GM12878 (cell line): ENCODE measurements around the gene PLB1. TPM values are rescaled to one million over a fixed set of nuclear protein-coding genes. Genes with fewer than 3 reads are reported as not detected.

Experiments used
- ATAC-seq: fragments of 200-7000 bp; cut with Tn5 transposase; 3 replicates; pipeline ENCODE4 v1.9.1; 2020; ENCODE audit warnings: mild to moderate bottlenecking, moderate library complexity
- BruUV-seq: library from RNA; stranded (reverse); fragments of 400-500 nt; replicated peaks from 2 replicates; lab custom pipeline; 2021; lab: Mats Ljungman, UMichigan
- CTCF ChIA-PET: fragments of 300-600 bp; sonication (Branson Sonifier 250); formaldehyde crosslinking; extraction: SDS; loops from one replicate; lab custom pipeline; 2021; ENCODE audit warnings: inconsistent platforms; lab: Yijun Ruan, JAX
- POLR2A ChIA-PET: fragments of 350-600 bp; formaldehyde crosslinking; extraction: SDS; loops from one replicate; lab custom pipeline; 2021; ENCODE audit warnings: inconsistent platforms; lab: Charles Lee
- RAD21 ChIA-PET: fragments of 300-600 bp; sonication (Branson Sonifier 250); formaldehyde crosslinking; loops from one replicate; lab custom pipeline; 2023; ENCODE audit warnings: antibody characterized with exemption; ENCODE audit not compliant: unreplicated experiment; lab: Charles Lee
- SMC1A ChIA-PET: fragments of 300-600 bp; sonication (Branson Sonifier 250); formaldehyde crosslinking; loops from one replicate; lab custom pipeline; 2023; ENCODE audit not compliant: unreplicated experiment, uncharacterized antibody; lab: Charles Lee
- DNase-seq: peaks from one replicate; pipeline ENCODE4 v3.0.0-alpha.2; 2011; ENCODE audit warnings: low read depth, low spot score
- FAIRE-seq: peaks from 3 replicates; lab custom pipeline; 2011; peaks lifted over from hg19 to GRCh38; lab: Jason Lieb, UNC
- H2AFZ ChIP-seq: 2 replicates; pipeline ENCODE4 v1.6.0; 2011; ENCODE audit warnings: low read depth, low read length, control low read depth; ENCODE audit not compliant: control insufficient read depth
- H3K27ac ChIP-seq: 2 replicates; pipeline ENCODE4 v1.5.1; 2011; ENCODE audit warnings: control low read depth; ENCODE audit not compliant: control insufficient read depth, insufficient read depth
- H3K27me3 ChIP-seq, 2 experiments: replicated peaks in 1 of 2; 2 replicates each; pipeline versions ENCODE4 v1.6.0 to v1.6.1; 2011; ENCODE audit warnings: low read length in 1 of 2; ENCODE audit not compliant: control insufficient read depth in 2 of 2, insufficient read depth in 2 of 2
- H3K36me3 ChIP-seq, 2 experiments: 2 replicates each; pipeline ENCODE4 v1.5.1; 2011; ENCODE audit warnings: low read length in 1 of 2; ENCODE audit not compliant: control insufficient read depth in 2 of 2, insufficient read depth in 2 of 2
- H3K4me1 ChIP-seq: 2 replicates; pipeline ENCODE4 v1.6.1; 2011; ENCODE audit warnings: mild to moderate bottlenecking, low read length, moderate library complexity, mixed read lengths; ENCODE audit not compliant: control insufficient read depth, insufficient read depth
- H3K4me2 ChIP-seq: 2 replicates; pipeline ENCODE4 v1.6.0; 2011; ENCODE audit warnings: control low read depth; ENCODE audit not compliant: control insufficient read depth, insufficient read depth
- H3K4me3 ChIP-seq: fragments of 200-600 bp; sonication (generic); 2 replicates; pipeline ENCODE4 v1.5.1; 2016
- H3K79me2 ChIP-seq: 2 replicates; pipeline ENCODE4 v1.6.0; 2011; ENCODE audit warnings: low read length; ENCODE audit not compliant: control insufficient read depth, insufficient read depth
- H3K9ac ChIP-seq: 2 replicates; pipeline ENCODE4 v1.8.0; 2011; ENCODE audit warnings: low read length, control low read depth, mixed read lengths; ENCODE audit not compliant: control insufficient read depth, insufficient read depth
- H3K9me3 ChIP-seq: replicated peaks from 3 replicates; pipeline ENCODE4 v1.5.1; 2011; ENCODE audit warnings: mild to moderate bottlenecking, low read length; ENCODE audit not compliant: control insufficient read depth, insufficient read depth
- H4K20me1 ChIP-seq: 2 replicates; pipeline ENCODE4 v1.6.0; 2011; ENCODE audit not compliant: control insufficient read depth, insufficient read depth
- BRCA1 ChIP-seq: IDR thresholded peaks from 2 replicates; pipeline ENCODE4 v1.6.1; 2011; ENCODE audit warnings: low read depth, low read length, improper control_type of control experiment
- CREM ChIP-seq: IDR thresholded peaks from 2 replicates; pipeline ENCODE4 v1.6.1; 2014; ENCODE audit warnings: antibody characterized with exemption, low read depth
- HDGF ChIP-seq: fragments of 450-650 bp; IDR thresholded peaks from 2 replicates; pipeline ENCODE4 v1.6.1; 2016; ENCODE audit warnings: antibody characterized with exemption
- LARP7 ChIP-seq: fragments of 450-650 bp; IDR thresholded peaks from 2 replicates; pipeline ENCODE4 v1.6.1; 2017; ENCODE audit warnings: mild to moderate bottlenecking
- MYB ChIP-seq: fragments of 150-350 bp; IDR thresholded peaks from 2 replicates; pipeline ENCODE4 v1.6.1; 2014; ENCODE audit warnings: mild to moderate bottlenecking, low read depth, low read length, borderline replicate concordance
- NFXL1 ChIP-seq: fragments of 450-650 bp; IDR thresholded peaks from 2 replicates; pipeline ENCODE4 v1.6.1; 2017; ENCODE audit warnings: antibody characterized with exemption, mild to moderate bottlenecking, borderline replicate concordance
- NRF1 ChIP-seq: conservative IDR thresholded peaks from 2 replicates; pipeline ENCODE4 v1.6.1; 2011; ENCODE audit warnings: mild to moderate bottlenecking, low read depth, low read length, improper control_type of control experiment
- RAD51 ChIP-seq: fragments of 450-650 bp; IDR thresholded peaks from 2 replicates; pipeline ENCODE4 v1.6.1; 2016; ENCODE audit warnings: moderate library complexity, mild to moderate bottlenecking, inconsistent platforms
- RBBP5 ChIP-seq: fragments of 200-600 bp; sonication (generic); conservative IDR thresholded peaks from 2 replicates; pipeline ENCODE4 v1.6.1; 2016
- RELA ChIP-seq: fragments of 450-650 bp; IDR thresholded peaks from 2 replicates; pipeline ENCODE4 v1.8.0; 2014; ENCODE audit warnings: borderline replicate concordance; ENCODE audit not compliant: partially characterized antibody
- WGBS: methylation state at CpG from one replicate; pipeline ENCODE4 v1.1.6; 2016; ENCODE audit warnings: low lambda C conversion rate; ENCODE audit not compliant: insufficient replicate concordance, insufficient coverage; ENCODE audit errors: missing lambda C conversion rate; 5-methylcytosine and 5-hydroxymethylcytosine counted together
- in situ Hi-C: fragments of 300-500 bp; cut with MboI; formaldehyde crosslinking; loops from 9 replicates; pipeline ENCODE4 v1.14.3; 2018; ENCODE audit warnings: mixed read lengths
- intact Hi-C: fragments of 100-400 bp; cut with micrococcal nuclease; formaldehyde crosslinking; loops from one replicate; pipeline ENCODE4 v1.14.2; 2022; ENCODE audit not compliant: unreplicated experiment
- polyA plus RNA-seq, 11 experiments: library from polyadenylated mRNA; depleted of rRNA in 4 of 11; unstranded in 6 of 11; stranded (reverse) in 5 of 11; fragments of >200 nt; fragmentation: Nextera tagmentation in 4 of 11; fragmentation: Illumina TruSeq in 1 of 11; extraction: Ambion mirVana in 4 of 11; extraction: Trizol in 1 of 11; gene quantifications; 1 replicate in 1 of 11; 2 replicates in 10 of 11; pipeline versions ENCODE4 v1.2.1 to v1.2.3, GENCODE V29; 2011 to 2016; ENCODE audit warnings: inconsistent platforms in 2 of 11, missing spikeins in 2 of 11, low read depth in 1 of 11
- total RNA-seq, 4 experiments: library from RNA; depleted of rRNA in 3 of 4; stranded (reverse); fragments of >200 nt in 3 of 4; fragmentation: Illumina TruSeq in 1 of 4; extraction: Trizol in 1 of 4; gene quantifications; 2 replicates each; pipeline versions ENCODE4 v1.2.1 to v1.2.3, GENCODE V29; 2013 to 2021

Gene PLB1
- total and polyA plus RNA-seq, 10 of the 15 experiments (the other 5 are each of a cell fraction or from before 2014, with no cell fraction given): 0.03 to 0.49 (median 0.28) TPM

DNA sequence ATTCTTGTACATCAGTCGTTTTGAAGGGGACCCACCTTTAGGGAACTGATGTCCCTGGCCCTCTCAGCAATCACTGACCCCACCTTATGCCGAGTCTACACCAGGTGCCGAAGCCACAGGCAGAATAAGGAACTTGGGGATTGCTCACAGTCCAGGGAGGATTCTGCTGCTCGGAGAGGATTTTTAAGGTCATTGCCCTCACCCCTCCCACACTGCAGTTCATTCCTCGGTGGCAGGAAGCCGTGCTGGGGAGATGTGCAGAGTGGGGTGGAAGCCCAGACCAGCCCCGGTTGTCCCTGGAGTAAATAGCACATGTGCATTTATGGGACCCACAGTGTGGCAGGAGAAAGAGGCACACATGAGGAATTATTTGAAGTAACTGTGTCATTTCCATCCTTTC is 50.4 kb downstream of the PLB1 start:
- ChIA-PET CTCF (interaction anchor here (0.5 kb wide), 1 partner anchor 573 kb away, joined by 3 read pairs; no protein-coding TSS in a partner anchor), SMC1A (no interaction called here), RAD21 (interaction anchor here (0.6 kb wide), 2 partner anchors 15 to 1985 kb away, joined by 3 to 5 read pairs; no protein-coding TSS in a partner anchor), POLR2A (no interaction called here)
- Histone ChIP-seq H2AFZ (no peak overlapping the region), H3K9me3 (no peaks in the 10 kb centered on the region), H3K36me3 (no peaks in the 10 kb centered on the region), H3K9ac (no peak overlapping the region), H3K4me2 (no peak overlapping the region), H4K20me1 (no peaks in the 10 kb centered on the region), H3K27me3 (no peaks in the 10 kb centered on the region; a peak in 1 of 4 replicates), H3K79me2 (no peaks in the 10 kb centered on the region), H3K4me3 (no peak overlapping the region), H3K4me1 (no peaks in the 10 kb centered on the region), H3K27ac (no peak overlapping the region)
- in situ Hi-C loops: no loop called here
- TF ChIP-seq BRCA1: no peak
- TF ChIP-seq NFXL1: no peak
- no peak for TF ChIP-seq RELA
- no peak for TF ChIP-seq MYB
- TF ChIP-seq CREM: no peak
- no peak for TF ChIP-seq RAD51
- TF ChIP-seq RBBP5: no peak
- TF ChIP-seq LARP7: no peak
- no peak for TF ChIP-seq NRF1
- TF ChIP-seq HDGF: no peak
- no peak for ATAC-seq
- intact Hi-C loops: no loop called here
- DNase-seq: no peak
- no peak for FAIRE-seq
- BruUV-seq: no TSS peak
- 13% methylated on average over 7 of the region's 7 CpGs for WGBS
